ENCODE measurements around the gene MCF2L.

Gene MCF2L

DNA sequence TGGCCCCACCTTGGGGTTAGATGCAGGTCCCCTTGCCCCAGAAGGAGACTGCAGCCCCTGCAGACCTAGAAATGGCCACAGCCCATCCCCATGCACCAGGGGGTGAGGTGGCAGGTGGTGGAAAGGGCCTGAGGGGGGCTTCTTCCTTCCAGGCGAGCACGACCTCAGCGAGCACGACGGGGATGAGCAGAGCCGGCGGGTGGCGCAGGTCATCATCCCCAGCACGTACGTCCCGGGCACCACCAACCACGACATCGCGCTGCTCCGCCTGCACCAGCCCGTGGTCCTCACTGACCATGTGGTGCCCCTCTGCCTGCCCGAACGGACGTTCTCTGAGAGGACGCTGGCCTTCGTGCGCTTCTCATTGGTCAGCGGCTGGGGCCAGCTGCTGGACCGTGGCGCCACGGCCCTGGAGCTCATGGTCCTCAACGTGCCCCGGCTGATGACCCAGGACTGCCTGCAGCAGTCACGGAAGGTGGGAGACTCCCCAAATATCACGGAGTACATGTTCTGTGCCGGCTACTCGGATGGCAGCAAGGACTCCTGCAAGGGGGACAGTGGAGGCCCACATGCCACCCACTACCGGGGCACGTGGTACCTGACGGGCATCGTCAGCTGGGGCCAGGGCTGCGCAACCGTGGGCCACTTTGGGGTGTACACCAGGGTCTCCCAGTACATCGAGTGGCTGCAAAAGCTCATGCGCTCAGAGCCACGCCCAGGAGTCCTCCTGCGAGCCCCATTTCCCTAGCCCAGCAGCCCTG, 149.4 kb downstream of the MCF2L start:
- TF ChIP-seq POLR2AphosphoS5 (IDR thresholded peaks at IDR 0.05; ENCODE audit: low read depth, low read length) (no peak), SIN3A (IDR thresholded peaks at IDR 0.05; ENCODE audit: borderline replicate concordance, insufficient read depth, low read length) (no peak), TAF1 (IDR thresholded peaks at IDR 0.05; ENCODE audit: borderline replicate concordance, insufficient read depth, low read length) (no peak), FOXP2 (optimal IDR thresholded peaks at IDR 0.05; ENCODE audit: borderline replicate concordance, extremely low read depth, extremely low read length, insufficient read depth) (no peak)
- TF ChIP-seq, protein P1, sequence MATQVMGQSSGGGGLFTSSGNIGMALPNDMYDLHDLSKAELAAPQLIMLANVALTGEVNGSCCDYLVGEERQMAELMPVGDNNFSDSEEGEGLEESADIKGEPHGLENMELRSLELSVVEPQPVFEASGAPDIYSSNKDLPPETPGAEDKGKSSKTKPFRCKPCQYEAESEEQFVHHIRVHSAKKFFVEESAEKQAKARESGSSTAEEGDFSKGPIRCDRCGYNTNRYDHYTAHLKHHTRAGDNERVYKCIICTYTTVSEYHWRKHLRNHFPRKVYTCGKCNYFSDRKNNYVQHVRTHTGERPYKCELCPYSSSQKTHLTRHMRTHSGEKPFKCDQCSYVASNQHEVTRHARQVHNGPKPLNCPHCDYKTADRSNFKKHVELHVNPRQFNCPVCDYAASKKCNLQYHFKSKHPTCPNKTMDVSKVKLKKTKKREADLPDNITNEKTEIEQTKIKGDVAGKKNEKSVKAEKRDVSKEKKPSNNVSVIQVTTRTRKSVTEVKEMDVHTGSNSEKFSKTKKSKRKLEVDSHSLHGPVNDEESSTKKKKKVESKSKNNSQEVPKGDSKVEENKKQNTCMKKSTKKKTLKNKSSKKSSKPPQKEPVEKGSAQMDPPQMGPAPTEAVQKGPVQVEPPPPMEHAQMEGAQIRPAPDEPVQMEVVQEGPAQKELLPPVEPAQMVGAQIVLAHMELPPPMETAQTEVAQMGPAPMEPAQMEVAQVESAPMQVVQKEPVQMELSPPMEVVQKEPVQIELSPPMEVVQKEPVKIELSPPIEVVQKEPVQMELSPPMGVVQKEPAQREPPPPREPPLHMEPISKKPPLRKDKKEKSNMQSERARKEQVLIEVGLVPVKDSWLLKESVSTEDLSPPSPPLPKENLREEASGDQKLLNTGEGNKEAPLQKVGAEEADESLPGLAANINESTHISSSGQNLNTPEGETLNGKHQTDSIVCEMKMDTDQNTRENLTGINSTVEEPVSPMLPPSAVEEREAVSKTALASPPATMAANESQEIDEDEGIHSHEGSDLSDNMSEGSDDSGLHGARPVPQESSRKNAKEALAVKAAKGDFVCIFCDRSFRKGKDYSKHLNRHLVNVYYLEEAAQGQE (IDR thresholded peaks at IDR 0.05; ENCODE audit: insufficient read depth in 1 of 2, low read depth in 2 of 2, low read length in 2 of 2) = no peak

DNA sequence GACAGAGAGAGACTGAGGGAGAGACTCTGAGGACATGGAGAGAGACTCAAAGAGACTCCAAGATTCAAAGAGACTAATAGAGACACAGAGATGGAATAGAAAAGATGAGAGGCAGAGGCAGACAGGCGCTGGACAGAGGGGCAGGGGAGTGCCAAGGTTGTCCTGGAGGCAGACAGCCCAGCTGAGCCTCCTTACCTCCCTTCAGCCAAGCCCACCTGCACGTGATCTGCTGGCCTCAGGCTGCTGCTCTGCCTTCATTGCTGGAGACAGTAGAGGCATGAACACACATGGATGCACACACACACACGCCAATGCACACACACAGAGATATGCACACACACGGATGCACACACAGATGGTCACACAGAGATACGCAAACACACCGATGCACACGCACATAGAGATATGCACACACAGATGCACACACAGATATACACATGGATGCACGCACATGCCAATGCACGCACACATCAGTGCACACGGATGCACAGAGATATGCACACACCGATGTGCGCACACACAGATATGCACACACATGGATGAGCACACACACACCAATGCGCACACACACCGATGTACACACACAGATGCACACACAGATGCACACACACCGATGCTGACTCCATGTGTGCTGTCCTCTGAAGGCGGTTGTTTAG, 150.3 kb downstream of the MCF2L start:
- TF ChIP-seq POLR2AphosphoS5 (IDR thresholded peaks at IDR 0.05; ENCODE audit: low read depth, low read length) (no peak), FOXP2 (optimal IDR thresholded peaks at IDR 0.05; ENCODE audit: borderline replicate concordance, extremely low read depth, extremely low read length, insufficient read depth) (no peak), TAF1 (IDR thresholded peaks at IDR 0.05; ENCODE audit: borderline replicate concordance, insufficient read depth, low read length) (no peak), SIN3A (IDR thresholded peaks at IDR 0.05; ENCODE audit: borderline replicate concordance, insufficient read depth, low read length) (no peak)
- TF ChIP-seq, protein P1 (IDR thresholded peaks at IDR 0.05; ENCODE audit: insufficient read depth in 1 of 2, low read depth in 2 of 2, low read length in 2 of 2) = no peak

DNA sequence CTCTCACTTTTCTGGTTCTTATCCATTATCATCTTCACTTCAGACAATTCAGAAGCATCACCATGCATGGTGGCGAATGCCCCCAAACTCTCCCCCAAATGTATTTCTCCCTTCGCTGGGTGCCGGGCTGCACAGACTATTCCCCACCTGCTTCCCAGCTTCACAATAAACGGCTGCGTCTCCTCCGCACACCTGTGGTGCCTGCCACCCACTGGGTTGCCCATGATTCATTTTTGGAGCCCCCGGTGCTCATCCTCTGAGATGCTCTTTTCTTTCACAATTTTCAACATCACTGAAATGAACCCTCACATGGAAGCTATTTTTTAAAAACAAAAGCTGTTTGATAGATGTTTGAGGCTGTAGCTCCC, 150.8 kb downstream of the MCF2L start:
- TF ChIP-seq TAF1 (IDR thresholded peaks at IDR 0.05; ENCODE audit: borderline replicate concordance, insufficient read depth, low read length) (no peak), FOXP2 (optimal IDR thresholded peaks at IDR 0.05; ENCODE audit: borderline replicate concordance, extremely low read depth, extremely low read length, insufficient read depth) (no peak), POLR2AphosphoS5 (IDR thresholded peaks at IDR 0.05; ENCODE audit: low read depth, low read length) (no peak), SIN3A (IDR thresholded peaks at IDR 0.05; ENCODE audit: borderline replicate concordance, insufficient read depth, low read length) (no peak)
- TF ChIP-seq, protein P1 (IDR thresholded peaks at IDR 0.05; ENCODE audit: insufficient read depth in 1 of 2, low read depth in 2 of 2, low read length in 2 of 2) = no peak

DNA sequence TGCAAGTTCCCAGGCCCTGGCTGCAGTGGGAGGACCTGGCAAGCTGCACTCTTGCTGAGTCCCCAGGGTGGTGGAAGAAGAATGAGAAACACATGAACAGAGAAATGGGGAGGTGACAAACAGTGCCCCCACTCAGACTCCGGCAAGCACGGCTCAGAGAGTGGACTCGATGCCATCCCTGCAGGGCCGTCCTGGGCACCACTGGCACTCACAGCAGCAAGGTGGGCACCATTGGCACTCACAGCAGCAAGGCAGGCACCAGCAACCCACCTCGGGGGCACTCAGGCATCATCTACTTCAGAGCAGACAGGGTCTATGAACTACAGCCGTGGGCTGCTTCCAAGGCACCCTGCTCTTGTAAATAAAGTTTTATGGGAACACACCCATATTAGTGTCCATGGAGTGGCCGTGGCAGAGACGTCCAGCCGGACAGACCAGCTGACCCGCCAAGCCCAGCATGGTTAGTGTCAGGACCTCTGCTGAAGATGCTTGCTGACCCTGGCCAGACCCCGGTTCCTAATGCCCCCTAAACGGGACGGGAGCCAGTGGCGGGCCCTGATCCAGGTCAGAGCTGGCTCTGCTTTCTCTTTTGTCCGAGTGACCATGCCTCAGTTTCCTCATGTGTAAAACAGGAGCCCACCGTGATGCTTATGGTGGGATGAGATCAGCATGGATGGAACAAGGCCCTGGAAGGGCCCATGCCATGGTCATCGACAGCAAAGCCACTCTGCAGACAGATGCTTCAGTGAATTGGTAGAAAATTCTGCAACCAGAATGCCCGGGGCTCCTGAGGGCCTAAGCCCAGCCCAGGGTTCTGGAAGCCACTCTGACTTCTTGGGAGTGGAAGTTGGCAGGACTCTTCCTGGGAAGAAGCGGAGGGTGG, 151.5 kb downstream of the MCF2L start:
- TF ChIP-seq SIN3A (IDR thresholded peaks at IDR 0.05; ENCODE audit: borderline replicate concordance, insufficient read depth, low read length) (no peak), FOXP2 (optimal IDR thresholded peaks at IDR 0.05; ENCODE audit: borderline replicate concordance, extremely low read depth, extremely low read length, insufficient read depth) (no peak), TAF1 (IDR thresholded peaks at IDR 0.05; ENCODE audit: borderline replicate concordance, insufficient read depth, low read length) (no peak), POLR2AphosphoS5 (IDR thresholded peaks at IDR 0.05; ENCODE audit: low read depth, low read length) (no peak)
- TF ChIP-seq, protein P1 (IDR thresholded peaks at IDR 0.05; ENCODE audit: insufficient read depth in 1 of 2, low read depth in 2 of 2, low read length in 2 of 2) = no peak
